Activated CD4-positive, alpha-beta memory T cell treated with anti-CD3 and anti-CD28 coated beads for 36 hours (primary cell): Measurements from ENCODE around the gene OR6P1. TPM values are rescaled to one million over a fixed set of nuclear protein-coding genes. Genes with fewer than 3 reads are reported as not detected.

ENCODE experiments used
- total RNA-seq, 2 experiments: library from RNA; stranded (reverse); gene quantifications; one replicate each; pipeline ENCODE4 v1.2.3, GENCODE V29; 2021

OR6P1 gene
- total RNA-seq, 2 experiments from 2014 or later = not detected

Other genes starting within 250 kb of the OR6P1 start
- gene CD1B, start 239.0 kb downstream of the OR6P1 start, total RNA-seq = not detected
- gene CD1E, start 216.7 kb downstream of the OR6P1 start, total RNA-seq = not detected
- gene OR10T2, start 171.1 kb downstream of the OR6P1 start, total RNA-seq = not detected
- gene OR10K2, start 144.3 kb downstream of the OR6P1 start, total RNA-seq = not detected
- gene OR10K1, start 108.7 kb downstream of the OR6P1 start, total RNA-seq = not detected
- not detected for gene OR10R2, start 98.4 kb downstream of the OR6P1 start, total RNA-seq
- not detected for gene OR6Y1, start 16.2 kb downstream of the OR6P1 start, total RNA-seq
- gene OR10X1, start 9.3 kb upstream of the OR6P1 start, total RNA-seq = not detected
- not detected for gene OR10Z1, start 34.7 kb upstream of the OR6P1 start, total RNA-seq
- gene SPTA1, start 116.1 kb upstream of the OR6P1 start, total RNA-seq = under 1 TPM in 1 of 2 experiments, not detected in 1; 0.10 TPM
- gene OR6K2, start 130.1 kb upstream of the OR6P1 start, total RNA-seq = not detected
- not detected for gene OR6K3, start 150.1 kb upstream of the OR6P1 start, total RNA-seq
- gene OR6K6, start 184.1 kb upstream of the OR6P1 start, total RNA-seq = not detected
- gene OR6N1, start 201.6 kb upstream of the OR6P1 start, total RNA-seq = not detected
- gene OR6N2, start 210.6 kb upstream of the OR6P1 start, total RNA-seq = not detected